K562 (cell line): ENCODE results near the gene FMO1. TPM values are rescaled to one million over a fixed set of nuclear protein-coding genes. Genes with fewer than 3 reads are reported as not detected.

Source experiments
- ATAC-seq: fragments of 200-7000 bp; cut with Tn5 transposase; 3 replicates; pipeline ENCODE4 v1.9.1; 2020; ENCODE audit warnings: moderate library complexity
- BruUV-seq: library from RNA; stranded (reverse); fragments of 400-500 nt; replicated peaks from 2 replicates; lab custom pipeline; 2021; lab: Mats Ljungman, UMichigan
- CTCF ChIA-PET: fragments of 300-600 bp; formaldehyde crosslinking; extraction: SDS; loops from one replicate; lab custom pipeline; 2021; ENCODE audit warnings: low intra/inter-chr PET ratio; lab: Yijun Ruan, JAX
- POLR2A ChIA-PET: fragments of 300-600, 350-650 bp; sonication (Branson Sonifier 250); formaldehyde crosslinking; extraction: SDS; loops from one replicate; lab custom pipeline; 2021; ENCODE audit warnings: antibody characterized with exemption, inconsistent platforms; lab: Yijun Ruan, JAX
- DNase-seq, 4 experiments: peaks; one replicate each; pipeline versions ENCODE4 v3.0.0 to v3.0.0-alpha.2; 2011 to 2018; ENCODE audit warnings: low spot score in 3 of 4, mixed read lengths in 3 of 4; ENCODE audit errors: extremely low read depth in 1 of 4
- FAIRE-seq: peaks from 2 replicates; lab custom pipeline; 2011; peaks lifted over from hg19 to GRCh38; lab: Jason Lieb, UNC
- H2AFZ ChIP-seq: 2 replicates; pipeline ENCODE4 v1.6.0; 2011; ENCODE audit warnings: low read depth, low read length, control low read depth, inconsistent platforms
- H3K27ac ChIP-seq: fragments of 200-600 bp; 3 replicates; pipeline ENCODE4 v1.8.0; 2011; ENCODE audit warnings: low read depth, mild to moderate bottlenecking, control low read depth, inconsistent platforms, low read length, moderate library complexity, mixed read lengths; ENCODE audit errors: extremely low read depth
- H3K27me3 ChIP-seq, 2 experiments: fragments of 300-600 bp in 1 of 2; 2 replicates in 1 of 2; 3 replicates in 1 of 2; pipeline versions ENCODE4 v1.6.0 to v1.8.0; 2011; ENCODE audit warnings: inconsistent platforms in 2 of 2, low read length in 2 of 2, mild to moderate bottlenecking in 1 of 2, mixed read lengths in 1 of 2, moderate library complexity in 1 of 2; ENCODE audit not compliant: control insufficient read depth in 2 of 2, insufficient read depth in 2 of 2
- H3K36me3 ChIP-seq: fragments of 300-600 bp; 3 replicates; pipeline ENCODE4 v1.8.0; 2011; ENCODE audit warnings: mild to moderate bottlenecking, low read length, inconsistent platforms; ENCODE audit not compliant: control insufficient read depth, insufficient read depth
- H3K4me1 ChIP-seq, 2 experiments: fragments of 200-600 bp in 1 of 2; replicated peaks in 1 of 2; 2 replicates in 1 of 2; 3 replicates in 1 of 2; pipeline versions ENCODE4 v1.5.1 to v1.8.0; 2011; ENCODE audit warnings: inconsistent platforms in 2 of 2, low read length in 2 of 2, mild to moderate bottlenecking in 1 of 2, mixed read lengths in 1 of 2, moderate library complexity in 1 of 2; ENCODE audit not compliant: control insufficient read depth in 2 of 2, insufficient read depth in 2 of 2
- H3K4me2 ChIP-seq: 2 replicates; pipeline ENCODE4 v1.6.1; 2011; ENCODE audit warnings: low read length, control low read depth, inconsistent platforms, mixed read lengths; ENCODE audit not compliant: insufficient read depth
- H3K4me3 ChIP-seq: fragments of 200-600 bp; sonication (generic), shearing (Covaris generic); 2 replicates; pipeline ENCODE4 v1.5.1; 2016; ENCODE audit warnings: control low read depth, inconsistent platforms
- H3K79me2 ChIP-seq: fragments of 200-600 bp; 3 replicates; pipeline ENCODE4 v1.8.0; 2011; ENCODE audit warnings: low read length, inconsistent platforms; ENCODE audit not compliant: control insufficient read depth, insufficient read depth
- H3K9ac ChIP-seq, 2 experiments: 2 replicates each; pipeline versions ENCODE4 v1.6.0 to v1.6.1; 2011; ENCODE audit warnings: low read depth in 2 of 2, low read length in 2 of 2, control low read depth in 1 of 2, inconsistent platforms in 1 of 2, mild to moderate bottlenecking in 1 of 2, mixed read lengths in 1 of 2; ENCODE audit not compliant: insufficient read depth in 1 of 2
- H3K9me1 ChIP-seq: one replicate; pipeline ENCODE4 v1.6.0; 2011; ENCODE audit warnings: inconsistent platforms, mild to moderate bottlenecking, low read length, moderate library complexity; ENCODE audit not compliant: control insufficient read depth, insufficient read depth
- H3K9me3 ChIP-seq: replicated peaks from 2 replicates; pipeline ENCODE4 v1.5.1; 2011; ENCODE audit warnings: low read depth, low read length, inconsistent platforms; ENCODE audit not compliant: control insufficient read depth, insufficient read depth
- H4K20me1 ChIP-seq: replicated peaks from 2 replicates; pipeline ENCODE4 v1.6.1; 2011; ENCODE audit warnings: low read length, inconsistent platforms, mixed read lengths; ENCODE audit not compliant: control insufficient read depth, insufficient read depth
- BRF1 ChIP-seq: IDR thresholded peaks from 3 replicates; pipeline ENCODE4 v1.6.1; 2011; ENCODE audit warnings: borderline replicate concordance, mild to moderate bottlenecking; ENCODE audit not compliant: insufficient read length; ENCODE audit errors: extremely low read depth
- FOXJ3 ChIP-seq: sonication (generic); formaldehyde crosslinking; IDR thresholded peaks from 2 replicates; pipeline ENCODE4 v1.4.0; 2020; ENCODE audit warnings: mild to moderate bottlenecking, missing genetic modification reagents
- RBM25 ChIP-seq: fragments of 200-400 bp; formaldehyde crosslinking; IDR thresholded peaks from 2 replicates; pipeline ENCODE4 v1.6.1; 2018; ENCODE audit warnings: low read length, low read depth, moderate library complexity; ENCODE audit not compliant: severe bottlenecking
- ZNF511 ChIP-seq: sonication (generic); formaldehyde crosslinking; IDR thresholded peaks from 2 replicates; pipeline ENCODE4 v1.8.0; 2022; ENCODE audit warnings: mild to moderate bottlenecking, missing genetic modification reagents
- WGBS: fragments of 100-300 bp; shearing (Covaris generic); methylation state at CpG from one replicate; pipeline ENCODE4 v1.1.6; 2016; ENCODE audit warnings: low coverage, mixed read lengths; ENCODE audit not compliant: insufficient coverage; ENCODE audit errors: missing lambda C conversion rate; 5-methylcytosine and 5-hydroxymethylcytosine counted together
- in situ Hi-C: fragments of 300-500 bp; cut with MboI; formaldehyde crosslinking; loops from 4 replicates; pipeline ENCODE4 v1.15.0; 2018; ENCODE audit warnings: inconsistent platforms, mixed read lengths
- intact Hi-C: fragments of 100-400 bp; cut with micrococcal nuclease; formaldehyde crosslinking; loops from 2 replicates; pipeline ENCODE4 v1.14.2; 2022
- polyA plus RNA-seq, 8 experiments: library from polyadenylated mRNA; depleted of rRNA in 4 of 8; stranded (reverse) in 5 of 8; unstranded in 3 of 8; fragments of >200 nt; fragmentation: Nextera tagmentation in 2 of 8; fragmentation: Illumina TruSeq in 1 of 8; extraction: Ambion mirVana in 2 of 8; extraction: Trizol in 1 of 8; gene quantifications; 2 replicates each; pipeline versions ENCODE4 v1.2.1 to v1.2.3, GENCODE V29; 2011 to 2014; ENCODE audit warnings: inconsistent platforms in 1 of 8, missing spikeins in 1 of 8
- total RNA-seq, 7 experiments: library from RNA; depleted of rRNA in 6 of 7; stranded (reverse); fragments of >200 nt in 6 of 7; fragmentation: Illumina TruSeq in 2 of 7; extraction: Trizol in 2 of 7; gene quantifications; 2 replicates each; pipeline versions ENCODE4 v1.2.1 to v1.2.3, GENCODE V29; 2011 to 2021; ENCODE audit warnings: low replicate concordance in 1 of 7

FMO1 gene
- total and polyA plus RNA-seq, 9 of the 15 experiments (the other 6 are each of a cell fraction or from before 2014, with no cell fraction given), result not detected

GRCh38 chr1:171220581-171221054, 27.7 kb upstream of the FMO1 start:
- TF ChIP-seq ZNF511 (CRISPR knock-in tag), result no peak
- no peak for TF ChIP-seq BRF1
- TF ChIP-seq FOXJ3, result no peak
- TF ChIP-seq RBM25, result no peak
- Histone ChIP-seq H3K36me3 (no peaks in the 10 kb centered on the region), H4K20me1 (no peaks in the 10 kb centered on the region), H3K9ac (no peak overlapping the region), H3K27ac (no peak overlapping the region), H2AFZ (no peak overlapping the region), H3K4me1 (no peaks in the 10 kb centered on the region), H3K9me3 (no peaks in the 10 kb centered on the region), H3K79me2 (no peaks in the 10 kb centered on the region), H3K4me2 (no peak overlapping the region), H3K9me1 (no peaks in the 10 kb centered on the region), H3K27me3 (no peaks in the 10 kb centered on the region), H3K4me3 (no peak overlapping the region)
- DNase-seq (no peak), FAIRE-seq (no peak), ATAC-seq (peak; percentile 25; the same call in 1 of the 3 replicates)
- in situ Hi-C loops (no loop called here), intact Hi-C loops (no loop called here)
- no TSS peak for BruUV-seq
- ChIA-PET CTCF (no interaction called here), POLR2A (interaction anchor here (0.6 kb wide), 1 partner anchor 31 kb away, joined by 3 read pairs; no protein-coding TSS in a partner anchor)
- 1% methylated on average over 11 of the region's 11 CpGs for WGBS
